SK-N-MC (cell line): ENCODE data around the gene CNNM3.

Experiments
- EZH2 ChIP-seq: fragments of 200-600 bp; sonication (generic); IDR thresholded peaks from one replicate; pipeline ENCODE4 v1.6.1; 2017; ENCODE audit warnings: antibody characterized with exemption
- POLR2AphosphoS5 ChIP-seq: IDR thresholded peaks from 2 replicates; pipeline ENCODE4 v1.6.1; 2012; ENCODE audit warnings: mild to moderate bottlenecking, low read depth, low read length, borderline replicate concordance

GRCh38 chr2:96865654-96866053 is 49.6 kb downstream of the CNNM3 start:
- TF ChIP-seq POLR2AphosphoS5: no peak
- TF ChIP-seq EZH2: no peak
